Osteoblast (primary cell): ENCODE data around the gene PPP2R5E. TPM values are rescaled to one million over a fixed set of nuclear protein-coding genes. Genes with fewer than 3 reads are reported as not detected.
"Not testable (repeated sequence)": the region's sequence is repeated elsewhere in the genome, so short reads cannot be mapped to it uniquely, and the experiment has no call there.

Experiments used
- DNase-seq: peaks from one replicate; pipeline ENCODE4 v3.0.0; 2011; ENCODE audit warnings: low spot score, mixed read lengths; ENCODE audit not compliant: insufficient read length; ENCODE audit errors: missing footprints
- H2AFZ ChIP-seq: 2 replicates; pipeline ENCODE4 v1.6.0; 2011; ENCODE audit warnings: mild to moderate bottlenecking, low read length
- H3K27ac ChIP-seq: 2 replicates; pipeline ENCODE4 v1.5.1; 2011; ENCODE audit warnings: mild to moderate bottlenecking, low read depth, low read length, moderate library complexity
- H3K27me3 ChIP-seq: 2 replicates; pipeline ENCODE4 v1.6.0; 2012; ENCODE audit warnings: mild to moderate bottlenecking, control low read depth, inconsistent platforms, low read length, moderate library complexity; ENCODE audit not compliant: insufficient read depth
- H3K36me3 ChIP-seq: 2 replicates; pipeline ENCODE4 v1.5.1; 2011; ENCODE audit warnings: mild to moderate bottlenecking, low read length, control low read depth, moderate library complexity; ENCODE audit not compliant: insufficient read depth
- H3K4me1 ChIP-seq: 2 replicates; pipeline ENCODE4 v1.5.1; 2011; ENCODE audit warnings: mild to moderate bottlenecking, low read length, control low read depth, moderate library complexity; ENCODE audit not compliant: insufficient read depth
- H3K4me2 ChIP-seq: 2 replicates; pipeline ENCODE4 v1.6.0; 2011; ENCODE audit warnings: mild to moderate bottlenecking, low read length; ENCODE audit not compliant: insufficient read depth
- H3K4me3 ChIP-seq: fragments of 200-600 bp; sonication (generic); 3 replicates; pipeline ENCODE4 v1.5.1; 2012; ENCODE audit warnings: mild to moderate bottlenecking, low read length, inconsistent platforms; ENCODE audit not compliant: insufficient read depth
- H3K79me2 ChIP-seq: 2 replicates; pipeline ENCODE4 v1.6.0; 2012; ENCODE audit warnings: mild to moderate bottlenecking, low read length, control low read depth, inconsistent platforms; ENCODE audit not compliant: insufficient read depth
- H3K9me3 ChIP-seq: 2 replicates; pipeline ENCODE4 v1.5.1; 2011; ENCODE audit warnings: low read depth, low read length, control low read depth
- H4K20me1 ChIP-seq: 2 replicates; pipeline ENCODE4 v1.6.0; 2012; ENCODE audit warnings: mild to moderate bottlenecking, low read length, control low read depth; ENCODE audit not compliant: insufficient read depth
- total RNA-seq: library from RNA; depleted of rRNA; stranded (reverse); fragments of >200 nt; gene quantifications from 2 replicates; pipeline ENCODE4 v1.2.3, GENCODE V29; 2012
- TF ChIP-seq, protein P1 (sequence below): IDR thresholded peaks from 2 replicates; pipeline ENCODE4 v1.5.1; 2011; ENCODE audit warnings: mild to moderate bottlenecking, low read depth, low read length, moderate library complexity; ENCODE audit errors: extremely low read depth

PPP2R5E gene
- total RNA-seq, 1 donor: 29.3 TPM

DNA sequence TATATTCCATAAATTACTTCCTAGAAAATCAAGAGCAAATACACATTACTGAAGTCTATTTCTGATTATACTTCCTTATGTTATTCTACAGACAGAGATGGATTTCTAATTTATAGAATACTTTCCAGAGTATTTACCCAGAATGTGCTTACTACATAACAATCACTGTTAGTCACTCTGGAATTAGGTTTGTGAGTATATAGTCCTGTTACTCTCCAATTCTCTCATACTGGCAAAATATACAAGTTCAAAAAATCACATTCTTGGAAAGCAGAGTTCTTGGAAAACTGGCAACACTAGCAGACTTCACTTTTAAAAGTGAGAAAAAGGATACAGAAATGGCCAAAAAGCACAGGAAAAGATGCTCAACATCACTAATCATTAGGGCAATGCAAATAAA, 7.3 kb downstream of the PPP2R5E start:
- Histone ChIP-seq H4K20me1 (peaks cover 28% of the 10 kb centered on the region), H3K79me2 (peaks cover 87% of the 10 kb centered on the region)
- DNase-seq: no peak

DNA sequence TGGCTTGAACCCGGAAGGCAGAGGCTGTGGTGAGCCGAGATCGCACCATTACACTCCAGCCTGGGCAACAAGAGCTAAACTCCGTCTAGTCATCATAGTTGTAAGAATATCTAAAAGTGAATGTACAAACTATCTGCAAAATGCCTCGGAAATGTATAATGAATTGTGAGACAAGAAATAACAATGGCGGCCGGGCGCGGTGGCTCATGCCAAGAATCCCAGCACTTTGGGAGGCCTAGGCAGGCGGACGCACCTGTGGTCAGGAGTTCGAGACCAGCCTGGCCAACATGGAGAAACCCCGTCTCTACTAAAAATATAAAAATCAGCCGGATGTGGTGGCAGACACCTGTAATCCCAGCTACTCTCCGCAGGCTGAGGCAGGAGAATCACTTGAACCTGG, 9.7 kb downstream of the PPP2R5E start:
- DNase-seq: no peak
- H3K27me3 ChIP-seq: no peaks in the 10 kb centered on the region
- no peak overlapping the region for H2AFZ ChIP-seq
- H3K79me2 ChIP-seq: peaks cover 87% of the 10 kb centered on the region
- H4K20me1 ChIP-seq: peaks cover 33% of the 10 kb centered on the region
- no peaks in the 10 kb centered on the region for H3K4me1 ChIP-seq
- TF ChIP-seq, protein P1, sequence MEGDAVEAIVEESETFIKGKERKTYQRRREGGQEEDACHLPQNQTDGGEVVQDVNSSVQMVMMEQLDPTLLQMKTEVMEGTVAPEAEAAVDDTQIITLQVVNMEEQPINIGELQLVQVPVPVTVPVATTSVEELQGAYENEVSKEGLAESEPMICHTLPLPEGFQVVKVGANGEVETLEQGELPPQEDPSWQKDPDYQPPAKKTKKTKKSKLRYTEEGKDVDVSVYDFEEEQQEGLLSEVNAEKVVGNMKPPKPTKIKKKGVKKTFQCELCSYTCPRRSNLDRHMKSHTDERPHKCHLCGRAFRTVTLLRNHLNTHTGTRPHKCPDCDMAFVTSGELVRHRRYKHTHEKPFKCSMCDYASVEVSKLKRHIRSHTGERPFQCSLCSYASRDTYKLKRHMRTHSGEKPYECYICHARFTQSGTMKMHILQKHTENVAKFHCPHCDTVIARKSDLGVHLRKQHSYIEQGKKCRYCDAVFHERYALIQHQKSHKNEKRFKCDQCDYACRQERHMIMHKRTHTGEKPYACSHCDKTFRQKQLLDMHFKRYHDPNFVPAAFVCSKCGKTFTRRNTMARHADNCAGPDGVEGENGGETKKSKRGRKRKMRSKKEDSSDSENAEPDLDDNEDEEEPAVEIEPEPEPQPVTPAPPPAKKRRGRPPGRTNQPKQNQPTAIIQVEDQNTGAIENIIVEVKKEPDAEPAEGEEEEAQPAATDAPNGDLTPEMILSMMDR: no peak
- H3K36me3 ChIP-seq: peaks cover 23% of the 10 kb centered on the region
- no peaks in the 10 kb centered on the region for H3K9me3 ChIP-seq
- no peak overlapping the region for H3K4me2 ChIP-seq
- H3K4me3 ChIP-seq: no peak overlapping the region
- H3K27ac ChIP-seq: no peak overlapping the region

More for the DNA sequence above, 7.3 kb downstream of the PPP2R5E start:
- no peak overlapping the region for H2AFZ ChIP-seq
- TF ChIP-seq, protein P1: no peak
- H3K27ac ChIP-seq: no peak overlapping the region
- H3K36me3 ChIP-seq: peaks cover 33% of the 10 kb centered on the region
- H3K4me2 ChIP-seq: no peak overlapping the region
- no peaks in the 10 kb centered on the region for H3K4me1 ChIP-seq
- H3K9me3 ChIP-seq: no peaks in the 10 kb centered on the region
- no peaks in the 10 kb centered on the region for H3K27me3 ChIP-seq
- H3K4me3 ChIP-seq: no peak overlapping the region

DNA sequence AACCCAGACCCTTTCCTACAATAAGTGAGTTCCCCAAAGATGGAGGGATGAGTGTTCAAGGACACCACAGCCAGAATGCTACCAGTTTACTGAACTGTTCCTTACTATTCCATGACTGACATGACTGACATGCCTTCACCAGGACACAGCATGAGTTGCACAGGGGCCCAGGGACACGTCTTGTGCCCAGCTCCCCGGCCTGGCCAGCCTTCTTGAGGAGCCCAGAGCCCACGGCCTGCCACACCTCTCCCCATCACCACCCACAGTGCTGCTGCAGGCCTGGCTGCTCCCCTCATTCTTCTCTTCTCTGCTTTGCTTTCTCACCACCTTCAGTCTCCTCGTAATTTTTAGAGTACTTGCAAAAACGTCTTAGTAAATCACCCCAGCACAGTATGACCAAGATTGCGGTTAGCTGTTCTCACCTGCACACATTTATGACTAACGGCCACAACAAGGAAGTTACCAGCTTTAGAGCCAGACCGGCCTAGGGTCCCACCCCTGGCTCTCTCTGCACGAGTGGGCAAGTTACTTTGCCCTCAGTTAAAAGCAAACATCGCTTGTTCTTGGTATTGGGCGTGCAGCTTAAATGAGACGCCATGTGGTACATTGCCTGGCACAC, 18.5 kb downstream of the PPP2R5E start:
- H3K9me3 ChIP-seq: no peaks in the 10 kb centered on the region
- no peak overlapping the region for H3K4me2 ChIP-seq
- no peaks in the 10 kb centered on the region for H3K27me3 ChIP-seq
- H3K4me1 ChIP-seq: peaks cover 3% of the 10 kb centered on the region
- peaks cover 65% of the 10 kb centered on the region for H3K79me2 ChIP-seq
- DNase-seq: no peak
- H2AFZ ChIP-seq: no peak overlapping the region
- H3K27ac ChIP-seq: no peak overlapping the region
- no peak overlapping the region for H3K4me3 ChIP-seq
- no peaks in the 10 kb centered on the region for H3K36me3 ChIP-seq
- peaks cover 25% of the 10 kb centered on the region for H4K20me1 ChIP-seq
- TF ChIP-seq, protein P1: no peak

DNA sequence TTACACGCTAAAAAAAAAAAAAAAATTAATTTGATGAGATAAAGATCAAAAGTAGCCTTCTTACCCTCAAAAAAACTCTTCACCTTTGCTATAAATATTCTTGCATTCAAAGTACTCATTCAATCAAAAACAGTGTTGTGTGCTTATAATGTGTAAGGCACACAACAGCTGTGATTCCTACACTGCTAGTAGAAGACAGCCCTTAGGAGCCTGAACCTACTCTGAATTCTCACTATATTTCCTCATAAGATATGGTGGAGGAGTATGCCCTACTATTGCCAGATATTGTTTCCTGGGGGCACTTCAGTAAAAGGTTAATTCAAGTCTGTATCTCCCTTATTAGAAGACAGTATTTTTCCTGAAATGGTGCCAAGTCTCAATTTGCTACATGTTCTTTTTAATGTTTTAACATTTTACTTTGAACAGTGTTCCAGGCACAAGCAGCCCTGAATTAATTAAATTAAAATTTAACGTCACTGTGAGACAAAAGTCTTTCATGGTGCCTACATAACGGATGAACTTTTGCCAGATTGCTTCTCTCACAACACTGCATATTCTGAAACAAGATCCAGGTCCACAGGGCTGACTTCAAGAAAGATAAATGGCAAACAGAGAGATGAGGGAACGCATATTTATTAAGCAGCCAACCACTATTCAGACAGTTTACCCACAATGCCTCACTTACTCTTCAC, 19.3 kb downstream of the PPP2R5E start:
- TF ChIP-seq, protein P1: no peak
- peaks cover 65% of the 10 kb centered on the region for H3K79me2 ChIP-seq
- H4K20me1 ChIP-seq: peaks cover 23% of the 10 kb centered on the region

DNA sequence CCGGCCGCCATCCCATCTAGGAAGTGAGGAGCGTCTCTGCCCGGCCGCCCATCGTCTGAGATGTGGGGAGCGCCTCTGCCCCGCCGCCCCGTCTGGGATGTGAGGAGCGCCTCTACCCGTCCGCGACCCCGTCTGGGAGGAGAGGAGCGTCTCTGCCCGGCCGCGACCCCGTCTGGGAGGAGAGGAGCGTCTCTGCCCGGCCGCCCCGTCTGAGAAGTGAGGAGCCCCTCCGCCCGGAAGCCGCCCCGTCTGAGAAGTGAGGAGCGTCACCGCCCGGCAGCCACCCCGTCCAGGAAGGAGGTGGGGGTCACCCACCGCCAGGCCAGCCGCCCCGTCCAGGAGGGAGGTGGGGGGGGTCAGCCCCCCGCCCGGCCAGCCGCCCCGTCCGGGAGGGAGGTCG, 20.7 kb downstream of the PPP2R5E start:
- not testable (repeated sequence) for H3K4me3 ChIP-seq, H3K36me3 ChIP-seq, H2AFZ ChIP-seq, H3K9me3 ChIP-seq, H3K27me3 ChIP-seq, H3K4me1 ChIP-seq, H3K27ac ChIP-seq, H3K4me2 ChIP-seq, DNase-seq
- Histone ChIP-seq H3K79me2 (peaks cover 58% of the 10 kb centered on the region), H4K20me1 (peaks cover 21% of the 10 kb centered on the region)

More for the DNA sequence above, 19.3 kb downstream of the PPP2R5E start:
- H3K9me3 ChIP-seq: no peaks in the 10 kb centered on the region
- no peaks in the 10 kb centered on the region for H3K36me3 ChIP-seq
- DNase-seq: no peak
- no peak overlapping the region for H2AFZ ChIP-seq
- no peak overlapping the region for H3K27ac ChIP-seq
- H3K4me2 ChIP-seq: no peak overlapping the region
- no peak overlapping the region for H3K4me3 ChIP-seq
- H3K4me1 ChIP-seq: peaks cover 3% of the 10 kb centered on the region
- H3K27me3 ChIP-seq: no peaks in the 10 kb centered on the region
